ENCODE results near the gene NFIB.
A peak's percentile ranks its signal among the peaks of the same experiment; 100 is the strongest.

Gene NFIB

DNA sequence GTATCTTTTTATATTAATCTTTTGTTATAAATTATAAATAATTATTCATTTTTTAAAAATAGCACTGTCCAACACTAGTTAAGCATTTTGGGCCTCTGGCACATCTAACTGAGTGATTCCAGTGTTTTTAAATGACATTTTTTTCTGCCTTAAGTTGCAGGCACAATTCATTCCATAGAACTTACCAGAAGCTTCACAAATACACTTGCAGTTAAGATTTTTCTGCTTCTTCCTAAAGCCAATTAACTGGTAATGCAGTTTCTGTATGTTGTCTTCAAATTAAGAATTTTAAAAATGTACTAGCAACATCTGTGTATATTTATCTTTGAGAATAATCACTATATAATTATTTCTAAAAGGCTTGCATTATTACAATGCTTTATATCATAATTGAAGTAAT lies 11.2 kb upstream of the NFIB start:
- no peaks in the 10 kb centered on the region for H3K36me3 ChIP-seq (ENCODE audit: insufficient read depth, low read depth, low read length)
- no peak overlapping the region for H3K9ac ChIP-seq (ENCODE audit: low read depth, low read length)
- H3K9me3 ChIP-seq (ENCODE audit: insufficient read depth, low read depth, low read length): no peaks in the 10 kb centered on the region
- no peak overlapping the region for H3K4me3 ChIP-seq (ENCODE audit: low read length)
- no peak overlapping the region for H3K27ac ChIP-seq (ENCODE audit: low read length)
- H3K4me1 ChIP-seq (ENCODE audit: insufficient read depth, low read length): peaks cover 10% of the 10 kb centered on the region
- peaks cover 30% of the 10 kb centered on the region for H3K27me3 ChIP-seq (ENCODE audit: insufficient read depth, low read length)

DNA sequence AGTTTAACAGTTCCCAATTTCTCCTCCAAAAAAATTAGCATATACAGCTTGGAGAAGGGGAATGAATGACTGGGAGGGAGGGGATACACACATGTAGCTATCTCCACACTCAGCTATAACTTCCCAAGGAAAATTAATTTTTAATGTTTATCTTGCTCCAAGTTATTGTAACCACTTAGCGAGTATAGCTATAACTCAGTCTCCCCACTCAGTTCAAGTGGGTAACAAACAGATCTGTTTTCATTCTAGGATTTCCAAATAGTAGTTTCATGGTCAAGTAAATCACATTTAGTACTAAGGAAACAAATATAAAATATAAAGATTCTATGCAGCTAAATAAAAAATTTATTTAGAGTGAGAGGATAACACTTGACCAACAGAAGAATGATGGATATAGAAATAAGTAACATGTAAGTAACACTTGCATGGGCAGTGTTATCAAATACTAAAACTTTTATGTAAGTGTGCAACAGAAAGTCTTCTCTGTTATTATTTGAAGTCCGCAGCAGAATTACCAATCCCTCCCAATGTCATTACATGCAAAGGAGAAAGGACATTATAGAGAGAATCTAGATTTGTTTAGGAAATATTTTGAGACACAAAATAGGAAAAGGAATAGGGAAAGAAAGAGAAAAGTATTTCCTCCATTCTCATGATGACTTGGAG lies 10.2 kb upstream of the NFIB start:
- peaks cover 39% of the 10 kb centered on the region for H3K27me3 ChIP-seq (ENCODE audit: insufficient read depth, low read length)

DNA sequence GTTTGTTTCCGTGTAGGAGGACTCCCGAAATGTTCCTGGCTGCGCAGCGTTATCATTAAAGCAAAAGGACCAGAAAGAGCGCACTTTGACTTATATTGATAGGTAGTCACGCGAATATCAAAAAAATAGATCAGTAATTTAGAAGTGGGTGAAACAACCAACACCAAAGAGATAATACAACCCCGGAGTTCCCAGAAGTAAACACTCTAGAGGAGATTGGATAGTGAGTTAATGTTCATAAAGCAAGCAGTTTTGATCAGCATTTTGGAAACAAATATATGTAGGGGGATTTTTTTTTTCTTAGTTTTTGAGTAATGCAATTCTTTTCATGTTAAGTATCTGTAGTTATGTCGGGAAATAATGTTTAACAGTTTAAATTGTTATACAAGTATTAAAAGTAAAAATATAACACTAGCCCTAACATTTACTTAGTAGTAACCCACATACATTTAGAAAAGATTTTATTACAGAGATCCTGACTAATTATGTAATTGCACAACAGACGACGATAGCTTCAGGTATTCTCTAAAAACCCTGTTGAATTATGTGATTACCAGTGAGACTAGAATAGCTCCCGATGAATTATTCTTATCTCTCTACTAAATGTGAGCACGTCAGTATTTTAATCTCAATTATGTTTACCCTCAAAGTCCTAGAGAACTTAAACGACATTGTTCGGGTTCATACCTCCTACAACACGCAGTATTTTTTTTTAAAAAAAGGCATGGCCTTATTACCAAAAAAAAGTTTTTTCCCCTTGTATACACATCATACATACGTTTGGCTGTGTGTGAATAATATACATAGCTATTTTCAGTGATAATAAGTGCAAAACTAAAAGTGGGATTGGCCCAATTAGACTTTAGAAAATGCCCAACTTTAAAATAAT lies 9.4 kb upstream of the NFIB start:
- peaks cover 47% of the 10 kb centered on the region for H3K27me3 ChIP-seq (ENCODE audit: insufficient read depth, low read length)
- H3K9ac ChIP-seq (ENCODE audit: low read depth, low read length): peak overlapping the region; percentile 91; the same call in 1 of the 2 replicates
- H3K9me3 ChIP-seq (ENCODE audit: insufficient read depth, low read depth, low read length): no peaks in the 10 kb centered on the region
- peak overlapping the region; percentile 83 for H3K4me3 ChIP-seq (ENCODE audit: low read length)
- H3K4me1 ChIP-seq (ENCODE audit: insufficient read depth, low read length): peaks cover 28% of the 10 kb centered on the region
- no peaks in the 10 kb centered on the region for H3K36me3 ChIP-seq (ENCODE audit: insufficient read depth, low read depth, low read length)
- H3K27ac ChIP-seq (ENCODE audit: low read length): peak overlapping the region; percentile 16

More for the DNA sequence above, 10.2 kb upstream of the NFIB start:
- H3K9ac ChIP-seq (ENCODE audit: low read depth, low read length): no peak overlapping the region
- no peaks in the 10 kb centered on the region for H3K9me3 ChIP-seq (ENCODE audit: insufficient read depth, low read depth, low read length)
- H3K27ac ChIP-seq (ENCODE audit: low read length): no peak overlapping the region
- H3K36me3 ChIP-seq (ENCODE audit: insufficient read depth, low read depth, low read length): no peaks in the 10 kb centered on the region
- H3K4me3 ChIP-seq (ENCODE audit: low read length): no peak overlapping the region
- H3K4me1 ChIP-seq (ENCODE audit: insufficient read depth, low read length): peaks cover 20% of the 10 kb centered on the region

DNA sequence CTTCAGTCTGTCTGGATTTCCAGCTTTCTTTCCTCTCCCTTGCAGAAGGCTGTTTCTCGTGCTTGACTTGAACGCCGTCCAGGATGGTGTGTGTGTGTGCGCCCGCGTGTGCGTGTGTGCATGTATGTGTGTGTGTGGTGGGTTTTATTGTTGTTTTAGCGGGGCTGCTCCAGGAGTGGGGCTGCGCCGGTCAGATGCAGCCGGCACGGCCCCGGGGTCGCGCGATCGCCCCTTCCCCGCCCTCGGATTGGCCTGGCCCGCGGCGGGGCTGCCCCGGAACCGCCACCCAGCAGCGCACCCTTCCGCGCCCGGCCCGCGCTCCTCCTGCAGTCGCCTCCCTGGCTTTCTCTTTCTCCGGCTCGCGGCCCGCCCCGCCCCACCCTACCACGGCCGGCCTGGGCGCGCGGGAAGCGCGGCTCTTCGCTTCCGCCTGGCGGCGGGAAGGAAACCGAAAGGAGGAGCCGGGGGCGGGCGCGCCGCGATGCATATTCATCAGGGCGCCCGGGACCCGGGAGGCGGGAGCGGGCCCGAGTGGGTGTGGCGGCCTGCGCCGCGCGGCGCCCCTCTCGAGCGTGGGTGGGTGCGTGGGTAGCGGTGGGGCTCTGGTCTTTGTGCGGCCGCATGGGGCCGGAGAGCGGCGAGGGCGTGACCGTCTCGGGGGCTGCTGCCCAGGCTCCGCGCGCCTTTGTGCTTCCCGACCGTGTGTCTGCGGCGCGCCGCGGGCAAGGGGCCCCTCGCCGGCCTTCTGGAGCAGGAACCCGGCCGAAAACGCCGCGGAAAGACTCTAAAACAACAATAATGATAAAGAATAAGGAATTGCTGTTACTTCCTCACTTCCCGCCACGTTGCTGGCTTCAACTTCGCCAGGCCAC lies 8.5 kb upstream of the NFIB start:
- no peaks in the 10 kb centered on the region for H3K9me3 ChIP-seq (ENCODE audit: insufficient read depth, low read depth, low read length)
- H3K27me3 ChIP-seq (ENCODE audit: insufficient read depth, low read length): peaks cover 56% of the 10 kb centered on the region
- no peaks in the 10 kb centered on the region for H3K36me3 ChIP-seq (ENCODE audit: insufficient read depth, low read depth, low read length)
- H3K4me1 ChIP-seq (ENCODE audit: insufficient read depth, low read length): peaks cover 37% of the 10 kb centered on the region
- H3K4me3 ChIP-seq (ENCODE audit: low read length): peak overlapping the region; percentile 83
- H3K9ac ChIP-seq (ENCODE audit: low read depth, low read length): peak overlapping the region; percentile 91; the same call in 1 of the 2 replicates
- H3K27ac ChIP-seq (ENCODE audit: low read length): peak overlapping the region; percentile 16

DNA sequence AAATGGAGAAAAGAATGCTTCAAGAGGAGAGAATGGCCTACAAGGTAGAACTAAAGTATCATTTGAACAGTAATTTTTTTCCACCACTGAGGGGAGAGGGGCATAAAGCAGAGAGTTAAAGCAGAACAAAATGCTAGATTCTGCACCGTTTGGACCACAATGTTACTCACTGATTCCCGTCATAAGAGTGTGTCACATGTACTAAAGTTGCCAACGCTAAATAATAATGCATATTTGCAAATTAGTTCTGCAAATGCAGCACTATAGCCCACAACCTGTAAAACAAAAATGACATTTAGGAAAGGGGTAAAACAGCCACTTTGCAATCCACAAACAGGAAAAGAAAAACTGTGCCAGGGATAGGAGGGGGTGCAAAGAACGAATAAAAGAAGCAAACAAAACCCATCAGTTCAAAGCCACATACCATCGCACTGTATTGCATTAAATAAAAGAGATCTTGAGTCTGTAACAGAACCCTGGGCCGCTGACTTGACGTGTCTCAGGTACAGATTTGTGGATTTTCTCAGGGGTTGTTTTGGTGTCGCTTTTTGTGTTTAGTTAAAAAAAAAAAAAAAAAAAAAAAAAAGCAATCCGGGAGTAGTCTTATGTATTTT lies 7.7 kb upstream of the NFIB start:
- peaks cover 42% of the 10 kb centered on the region for H3K4me1 ChIP-seq (ENCODE audit: insufficient read depth, low read length)
- H3K9ac ChIP-seq (ENCODE audit: low read depth, low read length): peak overlapping the region; percentile 84; the same call in 1 of the 2 replicates
- H3K36me3 ChIP-seq (ENCODE audit: insufficient read depth, low read depth, low read length): no peaks in the 10 kb centered on the region
- H3K4me3 ChIP-seq (ENCODE audit: low read length): peak overlapping the region; percentile 83
- peaks cover 64% of the 10 kb centered on the region for H3K27me3 ChIP-seq (ENCODE audit: insufficient read depth, low read length)
- H3K9me3 ChIP-seq (ENCODE audit: insufficient read depth, low read depth, low read length): no peaks in the 10 kb centered on the region
- no peak overlapping the region for H3K27ac ChIP-seq (ENCODE audit: low read length)

DNA sequence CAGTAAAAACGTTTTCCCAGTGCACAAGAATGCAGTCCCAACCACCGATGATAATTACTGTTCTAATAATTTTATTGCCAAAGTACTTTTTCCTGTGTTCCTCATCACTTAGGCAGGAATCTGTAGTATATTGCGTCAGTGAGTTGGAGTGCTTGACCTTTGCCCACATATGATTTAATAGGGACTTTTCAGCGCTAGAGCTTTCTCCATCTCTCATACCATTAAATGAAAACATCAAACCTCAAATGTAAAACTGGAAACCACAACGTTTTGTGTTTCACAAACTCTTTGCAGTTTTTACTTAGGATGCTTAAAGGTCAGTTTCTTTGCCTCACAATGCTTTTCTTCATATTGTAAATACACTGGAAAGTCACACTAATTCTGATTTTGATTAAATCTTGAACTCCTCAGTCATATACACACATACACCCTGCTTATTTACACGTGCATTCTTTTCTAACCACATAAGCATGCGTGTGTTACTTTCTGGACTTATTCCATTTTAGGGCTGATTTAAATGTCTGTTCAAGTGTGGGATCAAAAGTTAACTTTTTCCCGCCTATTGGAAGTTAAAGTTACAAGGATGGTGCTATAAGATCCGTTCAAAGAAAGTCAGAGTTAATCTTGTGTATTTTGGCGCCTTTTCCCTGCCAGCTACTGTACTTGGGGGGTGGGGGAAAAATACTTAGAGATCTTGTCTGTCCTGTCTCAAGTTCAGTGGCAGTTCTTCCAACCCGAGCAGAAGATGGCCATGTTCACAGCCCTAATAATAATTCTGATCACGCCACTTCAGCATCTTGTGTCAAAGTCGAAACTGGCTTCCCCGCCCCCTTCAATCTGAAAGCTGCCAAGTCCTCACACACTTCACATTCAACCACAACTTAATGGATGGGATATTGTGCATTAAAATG lies 6.6 kb upstream of the NFIB start:
- H3K9ac ChIP-seq (ENCODE audit: low read depth, low read length): peak overlapping the region; percentile 84; the same call in 1 of the 2 replicates
- peaks cover 42% of the 10 kb centered on the region for H3K4me1 ChIP-seq (ENCODE audit: insufficient read depth, low read length)

DNA sequence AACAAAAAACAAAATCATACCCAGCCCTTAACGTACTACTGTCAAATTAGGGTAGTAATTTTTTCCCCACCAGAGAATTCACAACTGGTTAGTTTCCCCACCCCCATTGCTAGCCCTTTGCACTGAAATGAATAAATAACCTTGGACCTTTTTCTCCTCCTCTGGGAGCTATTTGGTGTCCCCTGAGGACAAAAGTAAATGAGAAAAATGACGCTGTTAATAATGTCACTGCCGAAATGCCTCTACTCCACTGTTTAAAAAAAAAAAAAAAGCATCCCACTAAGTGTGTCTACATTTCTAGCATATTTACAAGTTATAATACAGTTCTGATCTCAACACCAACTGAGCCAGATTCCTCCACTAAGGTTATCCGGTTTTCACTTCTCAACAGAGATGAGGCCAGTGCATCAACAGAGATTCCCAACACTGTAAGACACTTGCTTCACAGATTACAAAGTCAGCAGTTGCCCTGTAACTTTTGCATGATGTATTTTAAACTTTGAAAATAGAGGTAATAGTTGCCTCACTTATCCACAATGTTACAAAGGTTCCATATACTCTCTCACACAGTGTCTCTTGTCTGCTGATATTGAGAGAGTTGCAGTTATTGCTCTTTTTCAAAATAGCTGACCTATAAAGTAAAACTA lies 5.1 kb upstream of the NFIB start:
- Histone ChIP-seq H3K27me3 (ENCODE audit: insufficient read depth, low read length) (peaks cover 62% of the 10 kb centered on the region), H3K9me3 (ENCODE audit: insufficient read depth, low read depth, low read length) (no peaks in the 10 kb centered on the region), H3K4me3 (ENCODE audit: low read length) (peak overlapping the region; percentile 52; the same call in 1 of the 2 replicates), H3K9ac (ENCODE audit: low read depth, low read length) (peak overlapping the region; percentile 4; the same call in 1 of the 2 replicates), H3K4me1 (ENCODE audit: insufficient read depth, low read length) (peaks cover 42% of the 10 kb centered on the region), H3K36me3 (ENCODE audit: insufficient read depth, low read depth, low read length) (no peaks in the 10 kb centered on the region), H3K27ac (ENCODE audit: low read length) (no peak overlapping the region)

More for the DNA sequence above, 6.6 kb upstream of the NFIB start:
- H3K27ac ChIP-seq (ENCODE audit: low read length): no peak overlapping the region
- peak overlapping the region; percentile 83 for H3K4me3 ChIP-seq (ENCODE audit: low read length)
- H3K27me3 ChIP-seq (ENCODE audit: insufficient read depth, low read length): peaks cover 66% of the 10 kb centered on the region
- H3K36me3 ChIP-seq (ENCODE audit: insufficient read depth, low read depth, low read length): no peaks in the 10 kb centered on the region
- H3K9me3 ChIP-seq (ENCODE audit: insufficient read depth, low read depth, low read length): no peaks in the 10 kb centered on the region

DNA sequence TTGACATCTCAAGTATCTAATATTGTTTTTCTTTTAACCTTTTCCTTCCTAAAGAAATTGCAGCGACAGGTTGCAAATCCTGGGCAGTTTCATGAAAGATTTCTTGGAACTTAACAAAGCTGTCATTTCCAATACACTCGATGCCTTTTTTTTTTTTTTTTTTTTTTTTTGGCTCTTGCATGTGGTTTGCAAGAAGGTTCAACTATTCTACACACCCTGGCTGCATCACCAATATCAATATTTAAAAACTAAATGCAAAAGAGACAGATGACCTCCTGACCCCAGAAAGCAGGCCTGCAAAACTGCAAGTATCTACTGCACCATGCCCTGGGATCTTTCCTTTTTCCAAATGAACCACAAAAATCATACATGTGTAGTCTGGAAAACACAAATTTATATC lies 4.4 kb upstream of the NFIB start:
- no peaks in the 10 kb centered on the region for H3K36me3 ChIP-seq (ENCODE audit: insufficient read depth, low read depth, low read length)
- no peaks in the 10 kb centered on the region for H3K9me3 ChIP-seq (ENCODE audit: insufficient read depth, low read depth, low read length)
- H3K4me1 ChIP-seq (ENCODE audit: insufficient read depth, low read length): peaks cover 40% of the 10 kb centered on the region
- peaks cover 58% of the 10 kb centered on the region for H3K27me3 ChIP-seq (ENCODE audit: insufficient read depth, low read length)
- no peak overlapping the region for H3K27ac ChIP-seq (ENCODE audit: low read length)
- H3K4me3 ChIP-seq (ENCODE audit: low read length): peak overlapping the region; percentile 87; the same call in 1 of the 2 replicates
- H3K9ac ChIP-seq (ENCODE audit: low read depth, low read length): no peak overlapping the region; the same call in 1 of the 2 replicates

DNA sequence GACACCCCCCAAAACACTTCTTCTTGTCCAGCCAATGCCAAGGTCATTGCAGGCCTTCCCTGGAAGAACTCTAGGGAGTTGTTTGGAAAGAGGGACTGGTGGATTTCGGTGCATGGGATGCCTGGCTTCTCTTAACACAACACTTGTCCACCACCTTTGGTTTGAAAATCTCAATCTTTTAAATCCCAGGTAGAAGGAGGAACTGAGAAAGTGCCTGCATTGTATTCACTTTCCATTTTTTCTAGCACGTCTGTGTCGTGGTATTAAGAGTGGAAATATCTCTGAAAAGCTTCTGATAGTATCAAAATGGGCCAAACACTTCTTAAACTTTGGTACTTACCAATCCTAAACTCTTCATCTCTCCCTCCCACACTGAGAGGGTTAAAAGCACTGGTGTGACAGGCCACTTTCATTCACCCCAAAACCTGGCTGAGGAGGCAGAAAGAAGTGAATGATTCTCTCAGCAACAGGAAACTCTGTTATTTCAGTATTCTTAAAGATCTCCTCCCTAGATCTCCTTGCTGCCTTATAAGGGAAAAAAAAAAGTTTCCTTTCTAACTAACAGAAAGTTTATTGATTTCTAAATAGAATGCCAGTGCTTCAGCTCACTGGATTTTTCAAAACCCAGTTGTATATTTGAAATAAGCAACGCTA lies 3.9 kb upstream of the NFIB start:
- Histone ChIP-seq H3K9ac (ENCODE audit: low read depth, low read length) (peak overlapping the region; percentile 42; the same call in 1 of the 2 replicates), H3K9me3 (ENCODE audit: insufficient read depth, low read depth, low read length) (no peaks in the 10 kb centered on the region), H3K36me3 (ENCODE audit: insufficient read depth, low read depth, low read length) (no peaks in the 10 kb centered on the region), H3K4me3 (ENCODE audit: low read length) (peak overlapping the region; percentile 87; the same call in 1 of the 2 replicates), H3K27me3 (ENCODE audit: insufficient read depth, low read length) (peaks cover 59% of the 10 kb centered on the region), H3K27ac (ENCODE audit: low read length) (no peak overlapping the region), H3K4me1 (ENCODE audit: insufficient read depth, low read length) (peaks cover 38% of the 10 kb centered on the region)
